CD4-positive, alpha-beta T cell (primary cell): Measurements from ENCODE around the gene DENND1A. TPM values are rescaled to one million over a fixed set of nuclear protein-coding genes. Genes with fewer than 3 reads are reported as not detected.

Experiments
- ATAC-seq: fragments of 200-7000 bp; cut with Tn5 transposase; one replicate; pipeline ENCODE4 v1.10.0; 2022; ENCODE audit warnings: mild to moderate bottlenecking; ENCODE audit not compliant: poor library complexity
- CTCF ChIA-PET: fragments of 350-600 bp; sonication (Branson Sonifier 250); formaldehyde crosslinking; loops from one replicate; lab custom pipeline; 2021; ENCODE audit warnings: antibody characterized with exemption, inconsistent platforms; lab: Charles Lee
- POLR2A ChIA-PET: fragments of 350-600 bp; sonication (Branson Sonifier 250); formaldehyde crosslinking; loops from one replicate; lab custom pipeline; 2021; ENCODE audit warnings: antibody characterized with exemption, inconsistent platforms; lab: Charles Lee
- DNase-seq, 14 experiments: peaks; one replicate each; pipeline ENCODE4 v3.0.0-alpha.2; 2013 to 2020; ENCODE audit warnings: mixed read lengths in 2 of 14
- H3K27ac ChIP-seq, 2 donors: one replicate each; pipeline versions ENCODE4 v1.5.1 to v1.7.0; 2013; ENCODE audit warnings: low read length in 2 of 2, low read depth in 1 of 2, mild to moderate bottlenecking in 1 of 2
- H3K27me3 ChIP-seq, 2 experiments: 1 replicate in 1 of 2; 2 replicates in 1 of 2; pipeline versions ENCODE4 v1.6.1 to v1.7.0; 2013; ENCODE audit warnings: low read length in 2 of 2, control low read depth in 1 of 2, mild to moderate bottlenecking in 1 of 2, moderate library complexity in 1 of 2; ENCODE audit not compliant: insufficient read depth in 2 of 2, control insufficient read depth in 1 of 2
- H3K36me3 ChIP-seq: one replicate; pipeline ENCODE4 v1.6.1; 2013; ENCODE audit warnings: low read length, control low read depth; ENCODE audit not compliant: insufficient read depth
- H3K4me1 ChIP-seq: one replicate; pipeline ENCODE4 v1.6.1; 2013; ENCODE audit warnings: low read length, control low read depth; ENCODE audit not compliant: insufficient read depth
- H3K4me3 ChIP-seq: one replicate; pipeline ENCODE4 v1.5.1; 2013; ENCODE audit warnings: mild to moderate bottlenecking, low read length, moderate library complexity
- H3K9me3 ChIP-seq, 2 experiments: 1 replicate in 1 of 2; 2 replicates in 1 of 2; pipeline versions ENCODE4 v1.6.1 to v1.7.0; 2013; ENCODE audit warnings: low read length in 2 of 2, mild to moderate bottlenecking in 2 of 2, control low read depth in 1 of 2, moderate library complexity in 1 of 2; ENCODE audit not compliant: control insufficient read depth in 1 of 2, insufficient read depth in 1 of 2
- H3K27ac Mint-ChIP-seq: one replicate; pipeline ENCODE4 v1.8.0; 2020; ENCODE audit warnings: mixed read lengths
- H3K27me3 Mint-ChIP-seq: one replicate; pipeline ENCODE4 v1.8.0; 2021; ENCODE audit warnings: mixed read lengths
- H3K36me3 Mint-ChIP-seq: one replicate; pipeline ENCODE4 v1.8.0; 2021; ENCODE audit warnings: low read depth, mixed read lengths
- H3K4me1 Mint-ChIP-seq: one replicate; pipeline ENCODE4 v1.8.0; 2021; ENCODE audit warnings: low read depth, mixed read lengths
- H3K4me3 Mint-ChIP-seq: one replicate; pipeline ENCODE4 v1.8.0; 2020; ENCODE audit warnings: mild to moderate bottlenecking, mixed read lengths
- H3K9me3 Mint-ChIP-seq: one replicate; pipeline ENCODE4 v1.8.0; 2020; ENCODE audit warnings: mixed read lengths
- intact Hi-C, 2 experiments: fragments of 100-400 bp; cut with DNase I in 1 of 2; cut with micrococcal nuclease in 1 of 2; formaldehyde crosslinking; loops; one replicate each; pipeline versions ENCODE4 v1.15.1 to v1.9.0; 2023 to 2025; cut with DNase I, micrococcal nuclease
- total RNA-seq, 174 experiments: library from RNA in 2 of 174; stranded (reverse) in 2 of 174; gene quantifications; one replicate each; pipeline ENCODE4 v1.2.3 and lab custom pipeline; 2021 to 2026
- TF ChIP-seq, protein P1 (sequence below): fragments of 200-600 bp; IDR thresholded peaks from one replicate; pipeline ENCODE4 v1.8.0; 2022; ENCODE audit warnings: antibody characterized with exemption, mild to moderate bottlenecking

The DENND1A gene
- total RNA-seq, 2 experiments from 2014 or later, result 20.0 to 20.6 TPM

DNA sequence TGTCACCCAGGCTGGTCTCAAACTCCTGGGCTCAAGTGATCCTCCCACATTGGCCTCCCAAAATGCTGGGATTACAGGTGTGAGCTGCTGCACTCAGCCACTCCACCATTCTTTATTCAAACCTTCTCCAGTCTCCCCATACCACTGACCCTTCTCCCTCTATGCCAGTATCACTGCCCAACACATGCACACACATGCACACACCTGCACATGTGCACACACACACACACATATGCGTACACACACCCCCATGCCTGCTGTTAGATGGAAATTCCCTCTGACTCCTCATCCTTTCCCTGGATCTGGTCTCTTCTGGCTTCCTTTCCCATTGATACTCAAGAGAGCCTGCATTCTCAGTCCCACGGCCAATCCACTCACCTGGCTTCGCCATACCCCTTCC lies 404.0 kb downstream of the DENND1A start:
- Mint-ChIP-seq H3K4me1 (no peaks in the 10 kb centered on the region), H3K9me3 (peaks cover 5% of the 10 kb centered on the region), H3K27me3 (no peaks in the 10 kb centered on the region), H3K27ac (no peak overlapping the region), H3K36me3 (peaks cover 20% of the 10 kb centered on the region), H3K4me3 (no peak overlapping the region)
- Histone ChIP-seq H3K4me3 (no peak overlapping the region), H3K36me3 (no peaks in the 10 kb centered on the region), H3K9me3 (no peaks in the 10 kb centered on the region), H3K27me3 (no peaks in the 10 kb centered on the region), H3K4me1 (no peaks in the 10 kb centered on the region), H3K27ac (no peak overlapping the region)
- TF ChIP-seq, protein P1, sequence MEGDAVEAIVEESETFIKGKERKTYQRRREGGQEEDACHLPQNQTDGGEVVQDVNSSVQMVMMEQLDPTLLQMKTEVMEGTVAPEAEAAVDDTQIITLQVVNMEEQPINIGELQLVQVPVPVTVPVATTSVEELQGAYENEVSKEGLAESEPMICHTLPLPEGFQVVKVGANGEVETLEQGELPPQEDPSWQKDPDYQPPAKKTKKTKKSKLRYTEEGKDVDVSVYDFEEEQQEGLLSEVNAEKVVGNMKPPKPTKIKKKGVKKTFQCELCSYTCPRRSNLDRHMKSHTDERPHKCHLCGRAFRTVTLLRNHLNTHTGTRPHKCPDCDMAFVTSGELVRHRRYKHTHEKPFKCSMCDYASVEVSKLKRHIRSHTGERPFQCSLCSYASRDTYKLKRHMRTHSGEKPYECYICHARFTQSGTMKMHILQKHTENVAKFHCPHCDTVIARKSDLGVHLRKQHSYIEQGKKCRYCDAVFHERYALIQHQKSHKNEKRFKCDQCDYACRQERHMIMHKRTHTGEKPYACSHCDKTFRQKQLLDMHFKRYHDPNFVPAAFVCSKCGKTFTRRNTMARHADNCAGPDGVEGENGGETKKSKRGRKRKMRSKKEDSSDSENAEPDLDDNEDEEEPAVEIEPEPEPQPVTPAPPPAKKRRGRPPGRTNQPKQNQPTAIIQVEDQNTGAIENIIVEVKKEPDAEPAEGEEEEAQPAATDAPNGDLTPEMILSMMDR, result no peak
- no peak for ATAC-seq
- POLR2A ChIA-PET, result no interaction called here
- DNase-seq, result no peak
- CTCF ChIA-PET, result no interaction called here
- intact Hi-C loops, result no loop called here

- Histone ChIP-seq H3K27ac (no peak overlapping the region), H3K4me3 (no peak overlapping the region), H3K36me3 (no peaks in the 10 kb centered on the region), H3K9me3 (no peaks in the 10 kb centered on the region), H3K27me3 (no peaks in the 10 kb centered on the region), H3K4me1 (no peaks in the 10 kb centered on the region)
- no peak overlapping the region for H3K27ac Mint-ChIP-seq
- no peak overlapping the region for H3K4me3 Mint-ChIP-seq
- TF ChIP-seq, protein P1, result no peak
- ATAC-seq (no peak), DNase-seq (no peak)
- peaks cover 19% of the 10 kb centered on the region for H3K36me3 Mint-ChIP-seq
- POLR2A ChIA-PET, result no interaction called here
- no peaks in the 10 kb centered on the region for H3K4me1 Mint-ChIP-seq
- H3K9me3 Mint-ChIP-seq, result peaks cover 5% of the 10 kb centered on the region
- H3K27me3 Mint-ChIP-seq, result no peaks in the 10 kb centered on the region
- CTCF ChIA-PET, result no interaction called here
- intact Hi-C loops, result no loop called here
Measured at GRCh38 chr9:123525424-123525823, 404.5 kb downstream of the DENND1A start.

GRCh38 chr9:123524866-123525265 lies 405.1 kb downstream of the DENND1A start:
- ChIA-PET CTCF (no interaction called here), POLR2A (no interaction called here)
- no peak overlapping the region for H3K4me3 Mint-ChIP-seq

More at GRCh38 chr9:123524866-123525265, 405.1 kb downstream of the DENND1A start:
- Histone ChIP-seq H3K4me1 (no peaks in the 10 kb centered on the region), H3K4me3 (no peak overlapping the region), H3K9me3 (no peaks in the 10 kb centered on the region), H3K36me3 (no peaks in the 10 kb centered on the region), H3K27me3 (no peaks in the 10 kb centered on the region), H3K27ac (no peak overlapping the region)
- H3K9me3 Mint-ChIP-seq, result peaks cover under 1% of the 10 kb centered on the region
- TF ChIP-seq, protein P1, result no peak
- H3K27me3 Mint-ChIP-seq, result no peaks in the 10 kb centered on the region
- no peak overlapping the region for H3K27ac Mint-ChIP-seq
- intact Hi-C loops, result no loop called here
- no peaks in the 10 kb centered on the region for H3K4me1 Mint-ChIP-seq
- ATAC-seq (no peak), DNase-seq (no peak)
- peaks cover 13% of the 10 kb centered on the region for H3K36me3 Mint-ChIP-seq
